Esophagus mucosa (tissue), 1 donor: ENCODE data around the gene GAK. TPM values are rescaled to one million over a fixed set of nuclear protein-coding genes. Genes with fewer than 3 reads are reported as not detected.

ENCODE experiments used
- ATAC-seq: fragments of 200-7000 bp; cut with Tn5 transposase; one replicate; pipeline ENCODE4 v1.9.1; 2020
- total RNA-seq: library from RNA; stranded (reverse); gene quantifications from one replicate; pipeline ENCODE4 v1.2.4, GENCODE V29; 2023
- donor health status: DM: yes; HTN: yes; CAD: no.

Gene GAK
- total RNA-seq, 1 donor from 2014 or later, result 69.1 TPM

GRCh38 chr4:827209-828081 lies 104.7 kb downstream of the GAK start:
- ATAC-seq, result peak; percentile 4

- ATAC-seq, result no peak
These were observed 105.5 kb downstream of the GAK start for GRCh38 chr4:826508-827208.

DNA sequence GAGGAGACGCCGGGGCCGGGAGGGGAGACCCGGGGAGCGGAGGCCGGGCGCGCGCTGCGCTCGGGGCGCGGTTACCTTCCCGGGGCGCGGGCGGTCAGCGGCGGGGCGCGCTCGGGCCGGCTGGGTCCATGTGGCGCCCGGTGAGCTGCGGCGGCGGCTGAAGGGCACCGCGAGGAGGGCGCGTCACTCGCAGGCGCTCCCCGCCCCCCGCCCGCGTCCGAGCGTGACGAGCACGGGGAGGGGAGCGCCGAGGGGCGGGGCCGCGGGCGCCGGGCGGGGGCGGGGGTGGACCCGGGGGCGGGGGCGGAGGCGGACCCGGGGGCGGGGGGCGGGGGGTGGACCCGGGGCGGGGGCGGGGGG lies 106.2 kb downstream of the GAK start, which contains the start of gene CPLX1:
CPLX1 (minus strand) TSS at position 159 of the 360 bp plus-strand sequence. CDS start 1,607 bp downstream, outside the sequence.
- peak; percentile 7 for ATAC-seq

GRCh38 chr4:825063-825970 lies 106.8 kb downstream of the GAK start:
- peak; percentile 18 for ATAC-seq

- no peak for ATAC-seq
These were observed 107.6 kb downstream of the GAK start for GRCh38 chr4:824461-825062.

DNA sequence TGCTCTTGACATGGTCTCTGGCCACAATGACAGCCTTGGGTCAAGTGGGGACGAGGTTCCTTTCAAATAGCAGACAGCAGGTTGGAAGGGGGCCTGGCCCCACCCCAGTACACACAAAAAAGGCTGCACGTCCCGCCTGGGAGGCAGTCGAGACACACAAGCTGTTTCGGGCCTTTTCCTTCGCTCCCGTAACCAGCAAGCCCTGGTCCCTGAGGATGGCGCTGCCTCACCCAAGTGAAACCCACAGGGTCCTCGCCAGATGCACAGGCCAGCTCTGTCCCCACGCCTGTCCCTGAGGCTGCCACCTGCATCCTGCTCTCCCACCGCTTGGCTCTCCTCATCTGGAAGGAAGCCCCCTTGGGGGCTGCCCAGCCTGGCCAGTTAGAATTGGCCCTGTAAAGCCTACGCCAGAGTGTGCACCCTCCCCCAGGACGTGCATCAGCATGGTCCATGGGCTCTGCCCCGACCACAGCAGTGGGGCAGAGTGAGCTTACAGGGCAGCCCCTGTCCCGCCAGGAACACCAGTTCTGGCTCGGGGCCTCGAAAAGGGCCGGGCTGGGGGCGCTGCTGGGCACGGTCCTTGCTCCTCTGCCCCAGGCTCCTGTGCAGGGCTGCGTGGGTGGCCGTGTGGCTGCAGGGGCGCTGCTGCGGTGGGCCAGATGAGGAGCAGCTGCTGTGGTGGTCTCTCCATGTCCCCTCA lies 108.2 kb downstream of the GAK start:
- no peak for ATAC-seq

DNA sequence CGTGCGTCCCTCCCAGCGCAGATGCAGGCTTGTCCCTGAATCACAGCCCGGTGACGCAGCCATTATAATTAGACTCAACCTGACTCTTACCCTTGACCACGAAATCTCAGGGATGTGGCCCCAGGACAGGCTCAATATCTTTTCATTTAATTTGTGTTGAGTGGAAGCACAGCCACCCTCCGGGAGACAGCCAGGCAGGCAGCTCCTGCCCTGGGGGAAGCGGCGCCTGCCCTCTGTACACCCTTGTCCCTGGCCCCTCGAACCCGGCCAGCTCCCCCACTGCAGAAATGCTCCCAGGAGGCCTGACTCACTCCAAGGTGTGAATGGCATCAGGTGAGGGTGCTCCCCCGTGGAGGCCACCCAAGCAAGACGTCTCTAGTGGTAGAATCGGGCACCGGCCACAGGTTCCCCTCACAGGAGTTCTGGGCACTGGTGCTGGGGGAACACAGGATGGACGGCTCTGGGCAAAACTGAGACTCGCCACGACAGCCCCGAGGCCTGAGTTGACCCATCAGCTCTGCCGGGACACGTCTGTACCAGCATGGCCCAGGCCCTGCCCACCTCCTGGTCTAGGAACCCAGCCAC lies 108.8 kb downstream of the GAK start:
- no peak for ATAC-seq

GRCh38 chr4:822361-823175 lies 109.5 kb downstream of the GAK start:
- no peak for ATAC-seq

DNA sequence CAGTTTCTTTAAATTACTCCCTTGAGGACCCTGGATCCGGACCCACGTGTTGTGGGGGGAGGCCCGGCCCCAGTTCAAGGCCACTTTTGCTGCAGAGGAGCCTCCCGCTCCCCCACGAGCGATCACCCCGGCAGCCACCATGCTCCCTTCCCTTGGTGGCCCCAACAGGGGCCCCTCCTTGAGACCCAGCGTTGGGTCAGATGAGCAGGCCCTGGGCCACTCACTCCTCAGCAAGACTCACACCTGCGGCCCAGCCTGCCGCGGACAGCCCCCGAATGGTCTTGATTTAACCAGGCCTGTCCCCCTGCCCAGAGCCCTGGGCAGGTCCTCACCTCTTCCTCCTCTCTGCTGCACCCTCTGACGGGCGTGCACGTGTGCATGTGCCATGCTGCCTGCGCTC lies 110.5 kb downstream of the GAK start:
- no peak for ATAC-seq

- ATAC-seq, result no peak
These were observed 110.9 kb downstream of the GAK start for GRCh38 chr4:821181-821591.

DNA sequence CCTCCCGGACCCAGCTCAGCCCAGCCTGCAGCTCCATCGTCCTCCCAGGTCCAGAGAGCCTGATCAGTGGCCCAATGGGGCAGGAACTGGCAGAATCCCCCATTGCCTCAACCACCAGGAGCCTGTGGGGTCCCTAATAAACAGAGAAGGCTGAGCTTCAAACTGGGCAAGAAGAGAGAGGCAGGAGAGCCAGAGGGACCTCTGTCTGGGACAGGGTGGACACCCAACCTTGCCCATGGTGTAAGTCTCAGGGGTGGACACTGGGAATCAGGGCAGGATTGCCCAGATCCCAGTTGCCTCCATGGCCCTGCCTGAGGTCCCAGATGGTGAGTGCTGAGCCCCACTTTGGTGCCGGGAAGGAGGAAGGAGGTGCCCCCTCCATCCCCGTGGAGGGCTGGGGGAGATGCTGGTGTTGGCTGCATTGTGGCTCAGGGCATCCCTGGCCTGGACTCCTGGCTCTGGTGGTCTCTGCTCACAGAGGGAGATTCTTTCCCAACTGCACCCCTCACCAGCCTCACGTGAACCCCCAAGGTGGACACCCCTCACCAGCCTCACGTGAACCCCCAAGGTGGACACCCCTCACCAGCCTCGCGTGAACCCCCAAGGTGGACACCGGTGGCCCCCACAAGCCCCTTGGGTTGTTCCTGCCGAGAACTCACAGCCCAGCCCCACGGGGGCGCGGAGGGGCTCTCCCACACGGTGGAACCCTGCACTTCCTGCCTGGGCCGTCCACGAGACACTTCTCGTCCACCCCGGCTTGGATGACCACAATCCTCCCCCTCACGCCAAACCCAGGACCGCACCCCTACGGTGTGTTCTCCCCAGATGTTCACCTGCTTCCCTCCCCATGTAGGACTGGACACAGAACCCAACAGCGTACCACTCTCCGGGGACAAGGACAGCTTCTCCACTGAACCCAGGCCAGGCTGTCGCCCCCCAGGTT lies 111.6 kb downstream of the GAK start:
- ATAC-seq, result no peak

GRCh38 chr4:819401-820229 lies 112.5 kb downstream of the GAK start:
- no peak for ATAC-seq

- ATAC-seq, result no peak
These were observed 113.8 kb downstream of the GAK start for GRCh38 chr4:818106-818921.

- ATAC-seq, result peak; percentile 35
These were observed 116.5 kb downstream of the GAK start for GRCh38 chr4:815464-816146.

GRCh38 chr4:814312-814850 lies 117.7 kb downstream of the GAK start:
- ATAC-seq, result peak; percentile 39

GRCh38 chr4:813900-814299 lies 118.2 kb downstream of the GAK start:
- no peak for ATAC-seq
